SK-N-DZ (cell line): ENCODE results near the gene MYO1G.

Experiments used
- DNase-seq: peaks from one replicate; pipeline ENCODE4 v3.0.0-alpha.2; 2015; ENCODE audit warnings: low spot score

MYO1G gene

GRCh38 chr7:44981035-44981706 lies 2.4 kb upstream of the MYO1G start:
- no peak for DNase-seq

GRCh38 chr7:44980393-44981034 lies 1.7 kb upstream of the MYO1G start:
- no peak for DNase-seq

- no peak for DNase-seq
These were observed 922 bp upstream of the MYO1G start for GRCh38 chr7:44979481-44980392.

GRCh38 chr7:44977959-44978335 lies 868 bp downstream of the MYO1G start:
- DNase-seq: no peak

- DNase-seq: no peak
These were observed 1.4 kb downstream of the MYO1G start for GRCh38 chr7:44977304-44977958.

GRCh38 chr7:44976746-44977196 lies 2.0 kb downstream of the MYO1G start:
- DNase-seq: no peak

GRCh38 chr7:44976040-44976745 lies 2.6 kb downstream of the MYO1G start:
- no peak for DNase-seq

- DNase-seq: no peak
These were observed 3.3 kb downstream of the MYO1G start for GRCh38 chr7:44975331-44976039.

GRCh38 chr7:44974549-44974948 lies 4.3 kb downstream of the MYO1G start:
- DNase-seq: no peak

GRCh38 chr7:44973610-44974401 lies 5.0 kb downstream of the MYO1G start:
- DNase-seq: no peak

- DNase-seq: no peak
These were observed 6.3 kb downstream of the MYO1G start for GRCh38 chr7:44972562-44972961.

- no peak for DNase-seq
These were observed 6.8 kb downstream of the MYO1G start for GRCh38 chr7:44971902-44972441.

- no peak for DNase-seq
These were observed 7.5 kb downstream of the MYO1G start for GRCh38 chr7:44971188-44971901.

GRCh38 chr7:44970523-44971051 lies 8.2 kb downstream of the MYO1G start:
- no peak for DNase-seq

- no peak for DNase-seq
These were observed 8.9 kb downstream of the MYO1G start for GRCh38 chr7:44969701-44970522.

GRCh38 chr7:44969049-44969700 lies 9.6 kb downstream of the MYO1G start:
- no peak for DNase-seq
